Activated T-helper 2 cell treated with anti-CD3 and anti-CD28 coated beads, Interferon-gamma antibody, Interleukin-2, Interleukin-4, amounts not matched to agents 10 μg/mL and 5 μg/mL and 100 μg/mL, durations not matched to agents 14 hours and 24 hours and 36 hours (primary cell): Measurements from ENCODE around the gene SLC1A5. TPM values are rescaled to one million over a fixed set of nuclear protein-coding genes. Genes with fewer than 3 reads are reported as not detected.
"Not testable (repeated sequence)": the region's sequence is repeated elsewhere in the genome, so short reads cannot be mapped to it uniquely, and the experiment has no call there.

ENCODE experiments used
- DNase-seq: peaks from one replicate; pipeline ENCODE4 v3.0.0; 2021; ENCODE audit warnings: low spot score
- H3K27ac Mint-ChIP-seq: one replicate; pipeline ENCODE4 v1.8.0; 2021; ENCODE audit warnings: mixed read lengths
- H3K27me3 Mint-ChIP-seq: one replicate; pipeline ENCODE4 v1.8.0; 2021; ENCODE audit warnings: low read depth, mixed read lengths
- H3K36me3 Mint-ChIP-seq: one replicate; pipeline ENCODE4 v1.8.0; 2021; ENCODE audit warnings: low read depth, mixed read lengths
- H3K4me1 Mint-ChIP-seq: one replicate; pipeline ENCODE4 v1.8.0; 2021; ENCODE audit warnings: low read depth, mixed read lengths
- H3K4me3 Mint-ChIP-seq: one replicate; pipeline ENCODE4 v1.8.0; 2021; ENCODE audit warnings: low read depth, mild to moderate bottlenecking, moderate library complexity, mixed read lengths
- H3K9me3 Mint-ChIP-seq: one replicate; pipeline ENCODE4 v1.8.0; 2021; ENCODE audit warnings: mixed read lengths
- intact Hi-C: fragments of 100-400 bp; cut with micrococcal nuclease; formaldehyde crosslinking; loops from one replicate; pipeline ENCODE4 v1.15.1; 2023
- total RNA-seq: library from RNA; stranded (reverse); gene quantifications from 2 replicates; pipeline ENCODE4 v1.2.3, GENCODE V29; 2022

SLC1A5 gene
- 203 and 208 TPM in 2 replicates for total RNA-seq

GRCh38 chr19:46788262-46788967 lies at the start of gene SLC1A5:
Gene SLC1A5 (minus strand): TSS chr19:46788594. CDS start chr19:46787965, 629 bp downstream.
- Mint-ChIP-seq H3K4me1 (peaks cover 44% of the 10 kb centered on the region), H3K9me3 (no peaks in the 10 kb centered on the region), H3K27me3 (no peaks in the 10 kb centered on the region), H3K4me3 (peak within 1 kb of the TSS; percentile 95), H3K36me3 (peaks cover 38% of the 10 kb centered on the region), H3K27ac (peak within 1 kb of the TSS; percentile 93)
- intact Hi-C loops: loop anchor here (5.0 kb wide), 1 partner anchor 186 kb away; the partner anchor contains the start of gene CALM3
- peak; percentile 97 for DNase-seq

GRCh38 chr19:46838160-46838559 lies 49.8 kb upstream of the SLC1A5 start:
- Mint-ChIP-seq H3K9me3 (no peaks in the 10 kb centered on the region), H3K27ac (no peak overlapping the region), H3K4me1 (no peaks in the 10 kb centered on the region), H3K27me3 (no peaks in the 10 kb centered on the region), H3K4me3 (no peak overlapping the region), H3K36me3 (peaks cover 35% of the 10 kb centered on the region)
- intact Hi-C loops: no loop called here
- no peak for DNase-seq

GRCh38 chr19:46834984-46835383 lies 46.6 kb upstream of the SLC1A5 start:
- H3K9me3 Mint-ChIP-seq: no peaks in the 10 kb centered on the region
- H3K27ac Mint-ChIP-seq: no peak overlapping the region
- H3K4me3 Mint-ChIP-seq: no peak overlapping the region
- peaks cover 21% of the 10 kb centered on the region for H3K36me3 Mint-ChIP-seq
- peaks cover 2% of the 10 kb centered on the region for H3K4me1 Mint-ChIP-seq
- peaks cover 3% of the 10 kb centered on the region for H3K27me3 Mint-ChIP-seq
- intact Hi-C loops: no loop called here
- no peak for DNase-seq

GRCh38 chr19:46834121-46834520 lies 45.7 kb upstream of the SLC1A5 start:
- peaks cover 3% of the 10 kb centered on the region for H3K27me3 Mint-ChIP-seq
- H3K4me1 Mint-ChIP-seq: peaks cover 3% of the 10 kb centered on the region
- no peak overlapping the region for H3K4me3 Mint-ChIP-seq
- DNase-seq: no peak
- H3K36me3 Mint-ChIP-seq: peaks cover 15% of the 10 kb centered on the region
- intact Hi-C loops: no loop called here
- no peak overlapping the region for H3K27ac Mint-ChIP-seq
- H3K9me3 Mint-ChIP-seq: no peaks in the 10 kb centered on the region

- peak overlapping the region; percentile 28 for H3K27ac Mint-ChIP-seq
- peaks cover 5% of the 10 kb centered on the region for H3K4me1 Mint-ChIP-seq
- no peaks in the 10 kb centered on the region for H3K9me3 Mint-ChIP-seq
- no peak overlapping the region for H3K4me3 Mint-ChIP-seq
- H3K27me3 Mint-ChIP-seq: peaks cover 3% of the 10 kb centered on the region
- no peaks in the 10 kb centered on the region for H3K36me3 Mint-ChIP-seq
- DNase-seq: no peak
- intact Hi-C loops: no loop called here
Measured at GRCh38 chr19:46830864-46831263, 42.5 kb upstream of the SLC1A5 start.

- DNase-seq: no peak
- Mint-ChIP-seq H3K36me3 (no peaks in the 10 kb centered on the region), H3K9me3 (no peaks in the 10 kb centered on the region), H3K4me3 (no peak overlapping the region), H3K27ac (no peak overlapping the region), H3K4me1 (peaks cover 12% of the 10 kb centered on the region), H3K27me3 (peaks cover 3% of the 10 kb centered on the region)
- intact Hi-C loops: loop anchor here (5.0 kb wide), 1 partner anchor 71 kb away; no protein-coding TSS in a partner anchor
Measured at GRCh38 chr19:46828484-46828883, 40.1 kb upstream of the SLC1A5 start.

GRCh38 chr19:46825731-46826055 lies 37.3 kb upstream of the SLC1A5 start:
- H3K36me3 Mint-ChIP-seq: no peaks in the 10 kb centered on the region
- DNase-seq: no peak
- no peaks in the 10 kb centered on the region for H3K9me3 Mint-ChIP-seq
- no peak overlapping the region for H3K4me3 Mint-ChIP-seq
- H3K4me1 Mint-ChIP-seq: peaks cover 26% of the 10 kb centered on the region
- peaks cover under 1% of the 10 kb centered on the region for H3K27me3 Mint-ChIP-seq
- H3K27ac Mint-ChIP-seq: no peak overlapping the region
- intact Hi-C loops: loop anchor here (5.0 kb wide), 1 partner anchor 68 kb away; no protein-coding TSS in a partner anchor

GRCh38 chr19:46824890-46825730 lies 36.7 kb upstream of the SLC1A5 start:
- Mint-ChIP-seq H3K4me1 (peaks cover 30% of the 10 kb centered on the region), H3K27me3 (no peaks in the 10 kb centered on the region), H3K9me3 (no peaks in the 10 kb centered on the region), H3K36me3 (no peaks in the 10 kb centered on the region), H3K27ac (no peak overlapping the region), H3K4me3 (no peak overlapping the region)
- intact Hi-C loops: loop anchor here (5.0 kb wide), 1 partner anchor 68 kb away; no protein-coding TSS in a partner anchor
- DNase-seq: no peak

GRCh38 chr19:46823049-46823448 lies 34.7 kb upstream of the SLC1A5 start:
- Mint-ChIP-seq H3K36me3 (no peaks in the 10 kb centered on the region), H3K4me1 (peaks cover 37% of the 10 kb centered on the region), H3K27me3 (no peaks in the 10 kb centered on the region), H3K27ac (no peak overlapping the region), H3K4me3 (no peak overlapping the region), H3K9me3 (no peaks in the 10 kb centered on the region)
- DNase-seq: no peak
- intact Hi-C loops: no loop called here

- Mint-ChIP-seq H3K27ac (peak overlapping the region; percentile 46), H3K4me1 (peaks cover 37% of the 10 kb centered on the region)
- DNase-seq, H3K9me3 Mint-ChIP-seq, H3K4me3 Mint-ChIP-seq, intact Hi-C loops, H3K36me3 Mint-ChIP-seq, H3K27me3 Mint-ChIP-seq: not testable (repeated sequence)
Measured at GRCh38 chr19:46822410-46822787, 34.0 kb upstream of the SLC1A5 start.

GRCh38 chr19:46821512-46822409 lies 33.4 kb upstream of the SLC1A5 start:
- intact Hi-C loops: loop anchor here (2.0 kb wide), 1 partner anchor 35 kb away; no protein-coding TSS in a partner anchor
- Mint-ChIP-seq H3K36me3 (no peaks in the 10 kb centered on the region), H3K4me3 (peak overlapping the region; percentile 5), H3K27me3 (no peaks in the 10 kb centered on the region), H3K9me3 (no peaks in the 10 kb centered on the region), H3K27ac (peak overlapping the region; percentile 46), H3K4me1 (peaks cover 37% of the 10 kb centered on the region)
- DNase-seq: peak; percentile 49

- no peak overlapping the region for H3K27ac Mint-ChIP-seq
- no peaks in the 10 kb centered on the region for H3K27me3 Mint-ChIP-seq
- no peak overlapping the region for H3K4me3 Mint-ChIP-seq
- DNase-seq: no peak
- intact Hi-C loops: no loop called here
- no peaks in the 10 kb centered on the region for H3K9me3 Mint-ChIP-seq
- no peaks in the 10 kb centered on the region for H3K36me3 Mint-ChIP-seq
- peaks cover 29% of the 10 kb centered on the region for H3K4me1 Mint-ChIP-seq
Measured at GRCh38 chr19:46818812-46819211, 30.4 kb upstream of the SLC1A5 start.
